GM12891 (cell line): ENCODE data around the gene PPP1R17.

Experiments
- PAX5 ChIP-seq: IDR thresholded peaks from 2 replicates; pipeline ENCODE4 v1.6.1; 2011; ENCODE audit warnings: low read length, moderate library complexity, mild to moderate bottlenecking; ENCODE audit not compliant: insufficient read depth, severe bottlenecking
- POLR2A ChIP-seq: IDR thresholded peaks from 2 replicates; pipeline ENCODE4 v1.6.1; 2011; ENCODE audit warnings: low read depth, low read length, control low read depth
- POLR2AphosphoS5 ChIP-seq: IDR thresholded peaks from 2 replicates; pipeline ENCODE4 v1.6.1; 2011; ENCODE audit warnings: low read depth, low read length, control low read depth
- TAF1 ChIP-seq: IDR thresholded peaks from 2 replicates; pipeline ENCODE4 v1.6.1; 2011; ENCODE audit warnings: low read depth, low read length, control low read depth

DNA sequence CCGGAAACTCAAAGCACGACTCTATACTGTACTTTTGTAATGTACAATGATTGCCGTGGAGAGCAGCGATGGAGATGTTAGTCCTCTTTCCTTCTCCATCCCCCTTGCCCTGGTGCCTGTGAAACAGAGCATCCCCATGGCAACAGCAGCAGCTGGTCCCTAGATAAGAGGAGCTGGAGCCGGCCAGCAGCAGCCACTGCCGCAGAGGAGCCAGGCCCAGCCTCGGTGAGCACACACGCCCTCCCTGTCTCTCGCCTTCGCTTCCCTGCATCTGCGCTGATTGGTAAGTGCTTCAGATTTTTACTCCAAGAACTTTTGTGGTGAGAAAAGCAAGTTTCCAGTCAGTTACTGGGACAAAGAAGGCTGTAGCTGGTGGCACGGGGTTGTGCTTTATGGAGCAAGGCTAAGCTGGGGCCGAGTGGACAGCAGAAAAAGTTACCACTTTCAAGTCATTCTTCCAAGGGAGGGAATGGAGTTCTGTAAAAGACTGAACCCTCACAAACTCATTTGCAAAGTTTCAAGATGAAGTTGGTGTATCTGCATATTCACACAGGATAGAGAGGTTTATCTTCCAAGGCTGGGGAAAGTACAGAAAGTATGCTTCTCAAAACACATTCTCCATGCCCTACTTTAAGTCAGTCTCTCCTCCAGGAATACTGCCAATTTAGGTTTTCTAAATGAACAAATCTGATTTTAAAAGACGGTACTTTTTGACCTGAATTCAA lies at the start of gene PPP1R17:
- TF ChIP-seq TAF1 (no peak), POLR2AphosphoS5 (no peak), POLR2A (no peak), PAX5 (no peak)
